ENCODE results near the gene RBM43.
"Not testable (repeated sequence)": the region's sequence is repeated elsewhere in the genome, so short reads cannot be mapped to it uniquely, and the experiment has no call there.

Gene RBM43

GRCh38 chr2:151299920-151300539 lies 38.4 kb upstream of the RBM43 start:
- no peak for TF ChIP-seq GLIS3 (CRISPR knock-in tag; IDR thresholded peaks at IDR 0.05)
- TF ChIP-seq ZNF70 (CRISPR knock-in tag; IDR thresholded peaks at IDR 0.05), result no peak
- no peak for TF ChIP-seq ESRRG (CRISPR knock-in tag; IDR thresholded peaks at IDR 0.05)
- TF ChIP-seq, protein P1, sequence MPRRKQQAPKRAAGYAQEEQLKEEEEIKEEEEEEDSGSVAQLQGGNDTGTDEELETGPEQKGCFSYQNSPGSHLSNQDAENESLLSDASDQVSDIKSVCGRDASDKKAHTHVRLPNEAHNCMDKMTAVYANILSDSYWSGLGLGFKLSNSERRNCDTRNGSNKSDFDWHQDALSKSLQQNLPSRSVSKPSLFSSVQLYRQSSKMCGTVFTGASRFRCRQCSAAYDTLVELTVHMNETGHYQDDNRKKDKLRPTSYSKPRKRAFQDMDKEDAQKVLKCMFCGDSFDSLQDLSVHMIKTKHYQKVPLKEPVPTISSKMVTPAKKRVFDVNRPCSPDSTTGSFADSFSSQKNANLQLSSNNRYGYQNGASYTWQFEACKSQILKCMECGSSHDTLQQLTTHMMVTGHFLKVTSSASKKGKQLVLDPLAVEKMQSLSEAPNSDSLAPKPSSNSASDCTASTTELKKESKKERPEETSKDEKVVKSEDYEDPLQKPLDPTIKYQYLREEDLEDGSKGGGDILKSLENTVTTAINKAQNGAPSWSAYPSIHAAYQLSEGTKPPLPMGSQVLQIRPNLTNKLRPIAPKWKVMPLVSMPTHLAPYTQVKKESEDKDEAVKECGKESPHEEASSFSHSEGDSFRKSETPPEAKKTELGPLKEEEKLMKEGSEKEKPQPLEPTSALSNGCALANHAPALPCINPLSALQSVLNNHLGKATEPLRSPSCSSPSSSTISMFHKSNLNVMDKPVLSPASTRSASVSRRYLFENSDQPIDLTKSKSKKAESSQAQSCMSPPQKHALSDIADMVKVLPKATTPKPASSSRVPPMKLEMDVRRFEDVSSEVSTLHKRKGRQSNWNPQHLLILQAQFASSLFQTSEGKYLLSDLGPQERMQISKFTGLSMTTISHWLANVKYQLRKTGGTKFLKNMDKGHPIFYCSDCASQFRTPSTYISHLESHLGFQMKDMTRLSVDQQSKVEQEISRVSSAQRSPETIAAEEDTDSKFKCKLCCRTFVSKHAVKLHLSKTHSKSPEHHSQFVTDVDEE (CRISPR knock-in tag; IDR thresholded peaks at IDR 0.05), result no peak
- TF ChIP-seq, protein P2, sequence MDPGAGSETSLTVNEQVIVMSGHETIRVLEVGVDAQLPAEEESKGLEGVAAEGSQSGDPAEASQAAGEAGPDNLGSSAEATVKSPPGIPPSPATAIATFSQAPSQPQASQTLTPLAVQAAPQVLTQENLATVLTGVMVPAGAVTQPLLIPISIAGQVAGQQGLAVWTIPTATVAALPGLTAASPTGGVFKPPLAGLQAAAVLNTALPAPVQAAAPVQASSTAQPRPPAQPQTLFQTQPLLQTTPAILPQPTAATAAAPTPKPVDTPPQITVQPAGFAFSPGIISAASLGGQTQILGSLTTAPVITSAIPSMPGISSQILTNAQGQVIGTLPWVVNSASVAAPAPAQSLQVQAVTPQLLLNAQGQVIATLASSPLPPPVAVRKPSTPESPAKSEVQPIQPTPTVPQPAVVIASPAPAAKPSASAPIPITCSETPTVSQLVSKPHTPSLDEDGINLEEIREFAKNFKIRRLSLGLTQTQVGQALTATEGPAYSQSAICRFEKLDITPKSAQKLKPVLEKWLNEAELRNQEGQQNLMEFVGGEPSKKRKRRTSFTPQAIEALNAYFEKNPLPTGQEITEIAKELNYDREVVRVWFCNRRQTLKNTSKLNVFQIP (CRISPR knock-in tag; IDR thresholded peaks at IDR 0.05; ENCODE audit: borderline replicate concordance, low read depth), result no peak
- no peak for TF ChIP-seq ZC3H10 (CRISPR knock-in tag; IDR thresholded peaks at IDR 0.05)
- no peak for TF ChIP-seq TCF4 (CRISPR knock-in tag; IDR thresholded peaks at IDR 0.05; ENCODE audit: borderline replicate concordance)
- TF ChIP-seq ZFP30 (CRISPR knock-in tag; IDR thresholded peaks at IDR 0.05), result no peak
- no peak for TF ChIP-seq ZNF565 (CRISPR knock-in tag; conservative IDR thresholded peaks at IDR 0.05; ENCODE audit: low read depth)
- TF ChIP-seq ISL1 (CRISPR knock-in tag; IDR thresholded peaks at IDR 0.05), result no peak
- ATAC-seq, result no peak

GRCh38 chr2:151297882-151298281 lies 36.2 kb upstream of the RBM43 start:
- TF ChIP-seq, protein P2 (CRISPR knock-in tag; IDR thresholded peaks at IDR 0.05; ENCODE audit: borderline replicate concordance, low read depth), result no peak
- no peak for TF ChIP-seq ZFP3 (CRISPR knock-in tag; IDR thresholded peaks at IDR 0.05)
- no peak for TF ChIP-seq ZNF8 (CRISPR knock-in tag; IDR thresholded peaks at IDR 0.05)
- TF ChIP-seq TOX (CRISPR knock-in tag; IDR thresholded peaks at IDR 0.05; ENCODE audit: borderline replicate concordance), result no peak
- TF ChIP-seq, protein P3, sequence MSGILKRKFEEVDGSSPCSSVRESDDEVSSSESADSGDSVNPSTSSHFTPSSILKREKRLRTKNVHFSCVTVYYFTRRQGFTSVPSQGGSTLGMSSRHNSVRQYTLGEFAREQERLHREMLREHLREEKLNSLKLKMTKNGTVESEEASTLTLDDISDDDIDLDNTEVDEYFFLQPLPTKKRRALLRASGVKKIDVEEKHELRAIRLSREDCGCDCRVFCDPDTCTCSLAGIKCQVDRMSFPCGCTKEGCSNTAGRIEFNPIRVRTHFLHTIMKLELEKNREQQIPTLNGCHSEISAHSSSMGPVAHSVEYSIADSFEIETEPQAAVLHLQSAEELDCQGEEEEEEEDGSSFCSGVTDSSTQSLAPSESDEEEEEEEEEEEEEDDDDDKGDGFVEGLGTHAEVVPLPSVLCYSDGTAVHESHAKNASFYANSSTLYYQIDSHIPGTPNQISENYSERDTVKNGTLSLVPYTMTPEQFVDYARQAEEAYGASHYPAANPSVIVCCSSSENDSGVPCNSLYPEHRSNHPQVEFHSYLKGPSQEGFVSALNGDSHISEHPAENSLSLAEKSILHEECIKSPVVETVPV (CRISPR knock-in tag; IDR thresholded peaks at IDR 0.05), result no peak
- TF ChIP-seq, protein P4, sequence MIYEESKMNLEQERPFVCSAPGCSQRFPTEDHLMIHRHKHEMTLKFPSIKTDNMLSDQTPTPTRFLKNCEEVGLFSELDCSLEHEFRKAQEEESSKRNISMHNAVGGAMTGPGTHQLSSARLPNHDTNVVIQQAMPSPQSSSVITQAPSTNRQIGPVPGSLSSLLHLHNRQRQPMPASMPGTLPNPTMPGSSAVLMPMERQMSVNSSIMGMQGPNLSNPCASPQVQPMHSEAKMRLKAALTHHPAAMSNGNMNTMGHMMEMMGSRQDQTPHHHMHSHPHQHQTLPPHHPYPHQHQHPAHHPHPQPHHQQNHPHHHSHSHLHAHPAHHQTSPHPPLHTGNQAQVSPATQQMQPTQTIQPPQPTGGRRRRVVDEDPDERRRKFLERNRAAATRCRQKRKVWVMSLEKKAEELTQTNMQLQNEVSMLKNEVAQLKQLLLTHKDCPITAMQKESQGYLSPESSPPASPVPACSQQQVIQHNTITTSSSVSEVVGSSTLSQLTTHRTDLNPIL (CRISPR knock-in tag; IDR thresholded peaks at IDR 0.05; ENCODE audit: low read depth), result no peak
- no peak for TF ChIP-seq SNAI2 (CRISPR knock-in tag; IDR thresholded peaks at IDR 0.05)
- ATAC-seq, result no peak

DNA sequence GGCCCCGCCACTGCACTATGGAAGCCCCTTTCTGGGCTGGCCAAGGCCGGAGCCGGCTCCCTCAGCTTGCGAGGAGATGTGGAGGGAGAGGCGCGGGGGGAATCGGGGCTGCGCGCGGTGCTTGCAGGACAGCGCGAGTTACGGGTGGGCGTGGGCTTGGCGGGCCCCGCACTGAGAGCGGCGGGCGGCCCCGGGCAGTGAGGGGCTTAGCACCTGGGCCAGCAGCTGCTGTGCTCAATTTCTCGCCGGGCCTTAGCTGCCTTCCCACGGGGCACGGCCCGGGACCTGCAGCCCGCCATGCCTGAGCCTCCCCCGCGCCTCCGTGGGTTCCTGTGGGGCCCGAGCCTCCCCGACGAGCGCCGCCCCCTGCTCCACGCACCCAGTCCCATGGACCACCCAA lies 34.3 kb upstream of the RBM43 start:
- ATAC-seq, result not testable (repeated sequence)

- no peak for ATAC-seq
- no peak for TF ChIP-seq ISL1 (CRISPR knock-in tag; IDR thresholded peaks at IDR 0.05)
- TF ChIP-seq, protein P3 (CRISPR knock-in tag; IDR thresholded peaks at IDR 0.05), result no peak
- TF ChIP-seq ZNF70 (CRISPR knock-in tag; IDR thresholded peaks at IDR 0.05), result no peak
- TF ChIP-seq ZFP30 (CRISPR knock-in tag; IDR thresholded peaks at IDR 0.05), result no peak
- no peak for TF ChIP-seq ESRRG (CRISPR knock-in tag; IDR thresholded peaks at IDR 0.05)
- no peak for TF ChIP-seq ARNTL (CRISPR knock-in tag; IDR thresholded peaks at IDR 0.05; ENCODE audit: borderline replicate concordance, low read depth)
- TF ChIP-seq GLIS3 (CRISPR knock-in tag; IDR thresholded peaks at IDR 0.05), result no peak
- TF ChIP-seq SNAI2 (CRISPR knock-in tag; IDR thresholded peaks at IDR 0.05), result no peak
- TF ChIP-seq, protein P4 (CRISPR knock-in tag; IDR thresholded peaks at IDR 0.05; ENCODE audit: low read depth), result no peak
- no peak for TF ChIP-seq ZFP3 (CRISPR knock-in tag; IDR thresholded peaks at IDR 0.05)
- TF ChIP-seq BACH2 (CRISPR knock-in tag; IDR thresholded peaks at IDR 0.05; ENCODE audit: borderline replicate concordance), result no peak
- TF ChIP-seq, protein P1 (CRISPR knock-in tag; IDR thresholded peaks at IDR 0.05), result no peak
These were observed 30.9 kb upstream of the RBM43 start for GRCh38 chr2:151292546-151292945.

Measured in SK-N-SH treated with all-trans-retinoic acid at 6 μM for 48 hours (cell line).